SK-N-SH (cell line): ENCODE results near the gene RASGEF1C. TPM values are rescaled to one million over a fixed set of nuclear protein-coding genes. Genes with fewer than 3 reads are reported as not detected.

Source experiments
- CTCF ChIA-PET: fragments of 300-600, 350-600 bp; formaldehyde crosslinking; extraction: SDS; loops from one replicate; lab custom pipeline; 2021; lab: Yijun Ruan, JAX
- POLR2A ChIA-PET: fragments of 350-600 bp; sonication (Branson Sonifier 250); formaldehyde crosslinking; extraction: SDS; loops from one replicate; lab custom pipeline; 2020; ENCODE audit warnings: antibody characterized with exemption, inconsistent platforms; lab: Yijun Ruan, JAX
- DNase-seq: peaks from one replicate; pipeline ENCODE4 v3.0.0; 2012
- H2AFZ ChIP-seq: fragments of 200-600 bp; sonication (generic); 2 replicates; pipeline ENCODE4 v1.8.1; 2016; ENCODE audit warnings: antibody characterized with exemption, mild to moderate bottlenecking, low read depth
- H3F3A ChIP-seq: fragments of 200-600 bp; sonication (generic); replicated peaks from 2 replicates; pipeline ENCODE3; 2016; ENCODE audit warnings: antibody characterized with exemption, mild to moderate bottlenecking; ENCODE audit not compliant: insufficient read depth
- H3K27ac ChIP-seq, 2 experiments: fragments of 200-500 bp in 1 of 2; fragments of 200-600 bp in 1 of 2; sonication (Bioruptor generic) in 1 of 2; sonication (generic), shearing (Covaris generic) in 1 of 2; 2 replicates each; pipeline versions ENCODE4 v1.5.1 to v1.6.1; 2014 to 2016; ENCODE audit warnings: low read depth in 2 of 2, inconsistent platforms in 1 of 2, low read length in 1 of 2, mild to moderate bottlenecking in 1 of 2, mixed read lengths in 1 of 2
- H3K27me3 ChIP-seq: fragments of 200-600 bp; sonication (generic), shearing (Covaris generic); 2 replicates; pipeline ENCODE4 v1.6.1; 2016; ENCODE audit warnings: mixed run types; ENCODE audit not compliant: insufficient read depth
- H3K36me3 ChIP-seq, 2 experiments: fragments of 200-500 bp in 1 of 2; fragments of 200-600 bp in 1 of 2; sonication (Bioruptor generic) in 1 of 2; sonication (generic) in 1 of 2; replicated peaks in 1 of 2; 2 replicates each; pipeline versions ENCODE3 to v1.5.1; 2014 to 2016; ENCODE audit warnings: low read length in 1 of 2, mild to moderate bottlenecking in 1 of 2; ENCODE audit not compliant: insufficient read depth in 2 of 2, control insufficient read depth in 1 of 2
- H3K4me1 ChIP-seq, 2 experiments: fragments of 200-500 bp in 1 of 2; fragments of 200-600 bp in 1 of 2; sonication (Bioruptor generic) in 1 of 2; sonication (generic), shearing (Covaris generic) in 1 of 2; 2 replicates each; pipeline versions ENCODE4 v1.5.1 to v1.6.1; 2014 to 2016; ENCODE audit warnings: low read depth in 1 of 2, low read length in 1 of 2, mixed run types in 1 of 2; ENCODE audit not compliant: insufficient read depth in 2 of 2, control insufficient read depth in 1 of 2
- H3K4me2 ChIP-seq: fragments of 200-600 bp; sonication (generic), shearing (Covaris generic); 2 replicates; pipeline ENCODE4 v1.6.1; 2017; ENCODE audit warnings: mixed run types
- H3K4me3 ChIP-seq, 2 experiments: fragments of 200-500 bp in 1 of 2; fragments of 200-600 bp in 1 of 2; sonication (Bioruptor generic) in 1 of 2; sonication (generic), shearing (Covaris generic) in 1 of 2; 2 replicates each; pipeline versions ENCODE4 v1.5.1 to v1.8.1; 2014 to 2016; ENCODE audit warnings: low read depth in 2 of 2, inconsistent platforms in 1 of 2, low read length in 1 of 2, mild to moderate bottlenecking in 1 of 2, mixed read lengths in 1 of 2, moderate library complexity in 1 of 2
- H3K79me2 ChIP-seq: fragments of 200-600 bp; sonication (generic); 2 replicates; pipeline ENCODE4 v1.8.1; 2017; ENCODE audit warnings: mild to moderate bottlenecking; ENCODE audit not compliant: insufficient read depth
- H3K9ac ChIP-seq: fragments of 200-600 bp; sonication (generic); 2 replicates; pipeline ENCODE4 v1.6.1; 2017; ENCODE audit warnings: mixed run types
- H3K9me2 ChIP-seq: fragments of 200-600 bp; sonication (generic); 2 replicates; pipeline ENCODE4 v1.6.1; 2017; ENCODE audit warnings: mixed run types
- H3K9me3 ChIP-seq: fragments of 200-600 bp; sonication (generic); 2 replicates; pipeline ENCODE4 v1.6.1; 2017; ENCODE audit warnings: mixed run types, mild to moderate bottlenecking, moderate library complexity
- H4K20me1 ChIP-seq: fragments of 200-600 bp; sonication (generic); 2 replicates; pipeline ENCODE4 v1.6.1; 2017; ENCODE audit warnings: mild to moderate bottlenecking, mixed run types; ENCODE audit not compliant: insufficient read depth
- FOXJ3 ChIP-seq: sonication (generic); formaldehyde crosslinking; IDR thresholded peaks from 2 replicates; pipeline ENCODE4 v1.5.1; 2020; ENCODE audit warnings: mild to moderate bottlenecking, missing genetic modification reagents
- FOXM1 ChIP-seq: IDR thresholded peaks from 2 replicates; pipeline ENCODE4 v1.4.0; 2012; ENCODE audit warnings: low read depth, mild to moderate bottlenecking
- GABPA ChIP-seq: IDR thresholded peaks from 2 replicates; pipeline ENCODE4 v1.4.0; 2012; ENCODE audit warnings: low read depth, mild to moderate bottlenecking
- GATA2 ChIP-seq: sonication (generic); formaldehyde crosslinking; IDR thresholded peaks from 2 replicates; pipeline ENCODE4 v1.5.0; 2020; ENCODE audit warnings: mild to moderate bottlenecking, missing genetic modification reagents
- IRF3 ChIP-seq: fragments of 150-350 bp; IDR thresholded peaks from 2 replicates; pipeline ENCODE4 v1.6.1; 2016; ENCODE audit warnings: mild to moderate bottlenecking, low read depth, low read length
- NFIC ChIP-seq: IDR thresholded peaks from 2 replicates; pipeline ENCODE4 v1.4.0; 2012; ENCODE audit warnings: borderline replicate concordance
- NRF1 ChIP-seq: IDR thresholded peaks from 2 replicates; pipeline ENCODE4 v1.6.1; 2012; ENCODE audit warnings: low read depth, mild to moderate bottlenecking, low read length
- POLR2AphosphoS5 ChIP-seq: IDR thresholded peaks from 2 replicates; pipeline ENCODE4 v1.6.1; 2012; ENCODE audit warnings: low read depth, low read length
- RAD21 ChIP-seq: IDR thresholded peaks from 2 replicates; pipeline ENCODE4 v1.6.1; 2012; ENCODE audit warnings: mild to moderate bottlenecking, low read length
- RFX5 ChIP-seq: IDR thresholded peaks from 2 replicates; pipeline ENCODE4 v1.6.1; 2012; ENCODE audit warnings: mild to moderate bottlenecking, improper control_type of control experiment, low read length
- RXRA ChIP-seq: IDR thresholded peaks from 2 replicates; pipeline ENCODE4 v1.4.0; 2012; ENCODE audit warnings: low read depth, mild to moderate bottlenecking, borderline replicate concordance
- SIN3A ChIP-seq: IDR thresholded peaks from 2 replicates; pipeline ENCODE4 v1.6.1; 2012; ENCODE audit warnings: low read depth, mild to moderate bottlenecking, low read length, moderate library complexity, borderline replicate concordance
- SMC3 ChIP-seq: IDR thresholded peaks from 2 replicates; pipeline ENCODE4 v1.6.1; 2012; ENCODE audit warnings: low read depth, low read length, improper control_type of control experiment
- TAF1 ChIP-seq: IDR thresholded peaks from 2 replicates; pipeline ENCODE4 v1.6.1; 2012; ENCODE audit warnings: low read depth, mild to moderate bottlenecking, low read length, moderate library complexity, borderline replicate concordance
- TCF12 ChIP-seq: IDR thresholded peaks from 2 replicates; pipeline ENCODE4 v1.4.0; 2012
- TEAD4 ChIP-seq: IDR thresholded peaks from 2 replicates; pipeline ENCODE4 v1.4.0; 2012; ENCODE audit warnings: mild to moderate bottlenecking, borderline replicate concordance; ENCODE audit not compliant: insufficient read depth
- USF2 ChIP-seq: fragments of 150-350 bp; IDR thresholded peaks from 2 replicates; pipeline ENCODE4 v1.6.1; 2017; ENCODE audit warnings: antibody characterized with exemption, low read length, low read depth, borderline replicate concordance
- ZBTB33 ChIP-seq: IDR thresholded peaks from 2 replicates; pipeline ENCODE4 v1.4.0; 2012; ENCODE audit warnings: low read depth, borderline replicate concordance
- WGBS: methylation state at CpG from one replicate; pipeline ENCODE4 v1.1.6; 2017; ENCODE audit warnings: low lambda C conversion rate; 5-methylcytosine and 5-hydroxymethylcytosine counted together
- polyA plus RNA-seq, 3 experiments: library from polyadenylated mRNA; depleted of rRNA; stranded (reverse); fragments of >200 nt; gene quantifications; 2 replicates each; pipeline ENCODE4 v1.2.3, GENCODE V29; 2012
- TF ChIP-seq, protein P1 (sequence below): IDR thresholded peaks from 2 replicates; pipeline ENCODE4 v1.6.1; 2012; ENCODE audit warnings: mild to moderate bottlenecking, low read depth, low read length, moderate library complexity

RASGEF1C gene
- polyA plus RNA-seq, 1 of the 3 experiments (the other 2 are of a cell fraction), result not detected

DNA sequence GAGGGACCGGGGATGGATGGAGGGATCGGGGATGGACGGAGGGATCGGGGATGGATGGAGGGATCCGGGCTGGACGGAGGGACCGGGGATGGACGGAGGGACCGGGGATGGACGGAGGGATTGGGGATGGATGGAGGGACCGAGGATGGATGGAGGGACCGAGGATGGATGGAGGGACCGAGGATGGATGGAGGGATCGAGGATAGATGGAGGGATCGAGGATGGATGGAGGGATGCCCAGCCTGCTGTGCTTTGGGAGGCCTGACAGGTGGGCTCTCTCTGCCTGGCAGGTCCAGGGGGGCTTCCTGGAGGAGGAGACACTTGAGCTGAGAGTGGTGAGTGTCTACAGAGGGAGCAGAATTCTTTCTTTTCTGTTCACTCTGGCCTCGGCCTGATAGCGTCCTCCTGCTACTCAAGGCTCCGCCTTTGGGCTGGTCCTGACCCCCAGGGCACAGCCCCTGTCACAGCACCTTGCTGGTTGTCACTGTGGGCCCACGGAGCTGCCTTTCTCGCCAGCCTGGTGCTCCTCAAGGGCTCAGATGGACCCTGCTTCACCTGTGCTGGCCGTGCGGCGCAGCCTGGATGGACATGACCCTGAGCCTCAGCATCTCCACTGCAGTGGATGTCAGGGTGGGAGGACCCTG lies 95.2 kb downstream of the RASGEF1C start:
- no peaks in the 10 kb centered on the region for H4K20me1 ChIP-seq
- H3K27ac ChIP-seq, result no peak overlapping the region
- H2AFZ ChIP-seq, result no peak overlapping the region
- CTCF ChIA-PET, result no interaction called here
- peak; percentile 12 for DNase-seq
- H3K9me3 ChIP-seq, result no peaks in the 10 kb centered on the region
- no peak overlapping the region for H3K4me3 ChIP-seq
- H3K79me2 ChIP-seq, result no peaks in the 10 kb centered on the region
- H3K9ac ChIP-seq, result no peak overlapping the region
- no peaks in the 10 kb centered on the region for H3K27me3 ChIP-seq
- no peaks in the 10 kb centered on the region for H3K4me1 ChIP-seq
- H3K36me3 ChIP-seq, result no peaks in the 10 kb centered on the region
- whole genome bisulfite sequencing, result 76% methylated on average over 15 of the region's 23 CpGs
- H3K9me2 ChIP-seq, result no peaks in the 10 kb centered on the region
- no peaks in the 10 kb centered on the region for H3F3A ChIP-seq
- H3K4me2 ChIP-seq, result no peak overlapping the region
- TF ChIP-seq GABPA (no peak), TAF1 (no peak)
- POLR2A ChIA-PET, result no interaction called here

DNA sequence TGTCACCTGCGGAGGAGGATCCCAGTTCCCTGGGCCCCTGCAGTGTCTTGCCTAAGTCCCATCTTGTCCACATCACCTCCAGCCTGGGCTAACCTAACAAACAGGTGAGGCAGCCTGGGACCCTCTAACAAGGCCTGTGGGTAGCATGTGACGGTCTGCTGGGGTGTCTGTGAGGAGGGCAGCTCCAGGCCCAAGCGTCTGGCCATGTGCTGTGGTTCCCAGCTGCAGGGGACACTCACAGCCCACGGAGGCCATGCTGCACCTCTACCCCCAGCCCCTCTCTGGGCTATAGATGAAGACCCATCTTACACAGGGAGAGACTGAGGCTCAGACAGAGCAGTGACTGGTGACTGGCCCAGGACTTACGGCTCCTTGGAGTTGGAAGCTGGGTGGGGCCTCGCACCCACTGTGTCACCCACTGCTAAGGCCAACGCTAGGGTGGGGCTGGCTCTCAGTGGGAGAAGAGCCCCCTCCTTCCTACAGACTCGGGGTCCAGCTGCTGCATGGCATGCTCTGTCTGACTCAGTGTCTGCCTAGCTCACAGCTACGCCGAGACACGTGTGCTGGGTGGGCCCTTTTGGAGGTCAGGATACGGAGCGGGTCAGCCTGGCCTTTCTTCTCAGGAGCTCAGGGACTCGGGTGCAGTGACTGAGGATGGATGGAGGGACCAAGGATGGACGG lies 96.7 kb downstream of the RASGEF1C start:
- no peak overlapping the region for H3K27ac ChIP-seq
- H3K4me3 ChIP-seq, result no peak overlapping the region
- H3K27me3 ChIP-seq, result no peaks in the 10 kb centered on the region
- H3K9ac ChIP-seq, result no peak overlapping the region
- peak; percentile 7 for DNase-seq
- H3K9me2 ChIP-seq, result no peaks in the 10 kb centered on the region
- no peaks in the 10 kb centered on the region for H3F3A ChIP-seq
- POLR2A ChIA-PET, result no interaction called here
- H3K79me2 ChIP-seq, result no peaks in the 10 kb centered on the region
- H3K9me3 ChIP-seq, result 0 out of 2 replicates have a peak, but pooled peaks cover under 1% of the 10 kb centered on the region
- TF ChIP-seq NFIC (no peak), RAD21 (no peak), FOXJ3 (CRISPR knock-in tag) (no peak), GABPA (no peak), IRF3 (no peak), RXRA (no peak), FOXM1 (no peak), USF2 (no peak), RFX5 (no peak), SIN3A (no peak), NRF1 (no peak), SMC3 (no peak), TCF12 (no peak), ZBTB33 (no peak), GATA2 (CRISPR knock-in tag) (no peak), POLR2AphosphoS5 (no peak), TEAD4 (no peak)
- TF ChIP-seq, protein P1, sequence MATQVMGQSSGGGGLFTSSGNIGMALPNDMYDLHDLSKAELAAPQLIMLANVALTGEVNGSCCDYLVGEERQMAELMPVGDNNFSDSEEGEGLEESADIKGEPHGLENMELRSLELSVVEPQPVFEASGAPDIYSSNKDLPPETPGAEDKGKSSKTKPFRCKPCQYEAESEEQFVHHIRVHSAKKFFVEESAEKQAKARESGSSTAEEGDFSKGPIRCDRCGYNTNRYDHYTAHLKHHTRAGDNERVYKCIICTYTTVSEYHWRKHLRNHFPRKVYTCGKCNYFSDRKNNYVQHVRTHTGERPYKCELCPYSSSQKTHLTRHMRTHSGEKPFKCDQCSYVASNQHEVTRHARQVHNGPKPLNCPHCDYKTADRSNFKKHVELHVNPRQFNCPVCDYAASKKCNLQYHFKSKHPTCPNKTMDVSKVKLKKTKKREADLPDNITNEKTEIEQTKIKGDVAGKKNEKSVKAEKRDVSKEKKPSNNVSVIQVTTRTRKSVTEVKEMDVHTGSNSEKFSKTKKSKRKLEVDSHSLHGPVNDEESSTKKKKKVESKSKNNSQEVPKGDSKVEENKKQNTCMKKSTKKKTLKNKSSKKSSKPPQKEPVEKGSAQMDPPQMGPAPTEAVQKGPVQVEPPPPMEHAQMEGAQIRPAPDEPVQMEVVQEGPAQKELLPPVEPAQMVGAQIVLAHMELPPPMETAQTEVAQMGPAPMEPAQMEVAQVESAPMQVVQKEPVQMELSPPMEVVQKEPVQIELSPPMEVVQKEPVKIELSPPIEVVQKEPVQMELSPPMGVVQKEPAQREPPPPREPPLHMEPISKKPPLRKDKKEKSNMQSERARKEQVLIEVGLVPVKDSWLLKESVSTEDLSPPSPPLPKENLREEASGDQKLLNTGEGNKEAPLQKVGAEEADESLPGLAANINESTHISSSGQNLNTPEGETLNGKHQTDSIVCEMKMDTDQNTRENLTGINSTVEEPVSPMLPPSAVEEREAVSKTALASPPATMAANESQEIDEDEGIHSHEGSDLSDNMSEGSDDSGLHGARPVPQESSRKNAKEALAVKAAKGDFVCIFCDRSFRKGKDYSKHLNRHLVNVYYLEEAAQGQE, result no peak
- no peaks in the 10 kb centered on the region for H4K20me1 ChIP-seq
- H2AFZ ChIP-seq, result no peak overlapping the region
- H3K4me1 ChIP-seq, result no peaks in the 10 kb centered on the region
- no peak overlapping the region for H3K4me2 ChIP-seq
- CTCF ChIA-PET, result interaction anchor here (0.8 to 1.0 kb wide), 3 partner anchors 14 to 216 kb away, joined by 3 read pairs; no protein-coding TSS in a partner anchor
- no peaks in the 10 kb centered on the region for H3K36me3 ChIP-seq
- 50% methylated on average over 9 of the region's 15 CpGs for WGBS
